ENCODE results near the gene IRX3.
A peak's percentile ranks its signal among the peaks of the same experiment; 100 is the strongest.
"Not testable (repeated sequence)": the region's sequence is repeated elsewhere in the genome, so short reads cannot be mapped to it uniquely, and the experiment has no call there.

Gene IRX3

GRCh38 chr16:54275956-54276355 is 10.6 kb downstream of the IRX3 start:
- DNase-seq (ENCODE audit: low spot score), result no peak

GRCh38 chr16:54273566-54273965 is 13.0 kb downstream of the IRX3 start:
- DNase-seq (ENCODE audit: low spot score), result no peak

GRCh38 chr16:54270711-54271110 is 15.9 kb downstream of the IRX3 start:
- peak; percentile 26 for DNase-seq (ENCODE audit: low spot score)

- DNase-seq (ENCODE audit: low spot score), result no peak
These were observed 17.1 kb downstream of the IRX3 start for GRCh38 chr16:54269461-54269860.

- DNase-seq (ENCODE audit: low spot score), result no peak
These were observed 17.8 kb downstream of the IRX3 start for GRCh38 chr16:54268766-54269165.

GRCh38 chr16:54268340-54268739 is 18.2 kb downstream of the IRX3 start:
- no peak for DNase-seq (ENCODE audit: low spot score)

- DNase-seq (ENCODE audit: low spot score), result no peak
These were observed 20.1 kb downstream of the IRX3 start for GRCh38 chr16:54266363-54266955.

- no peak for DNase-seq (ENCODE audit: low spot score)
These were observed 20.9 kb downstream of the IRX3 start for GRCh38 chr16:54265575-54266107.

- no peak for DNase-seq (ENCODE audit: low spot score)
These were observed 33.5 kb downstream of the IRX3 start for GRCh38 chr16:54253118-54253517.

GRCh38 chr16:54248863-54249710 is 37.5 kb downstream of the IRX3 start:
- DNase-seq (ENCODE audit: low spot score), result no peak

- not testable (repeated sequence) for DNase-seq (ENCODE audit: low spot score)
These were observed 38.9 kb downstream of the IRX3 start for GRCh38 chr16:54247705-54248104.

GRCh38 chr16:54246454-54246821 is 40.1 kb downstream of the IRX3 start:
- no peak for DNase-seq (ENCODE audit: low spot score)

- DNase-seq (ENCODE audit: low spot score), result peak; percentile 12
These were observed 40.7 kb downstream of the IRX3 start for GRCh38 chr16:54245788-54246453.

- DNase-seq (ENCODE audit: low spot score), result no peak
These were observed 42.3 kb downstream of the IRX3 start for GRCh38 chr16:54244061-54244886.

GRCh38 chr16:54243202-54243601 is 43.4 kb downstream of the IRX3 start:
- no peak for DNase-seq (ENCODE audit: low spot score)

GRCh38 chr16:54242199-54242598 is 44.4 kb downstream of the IRX3 start:
- DNase-seq (ENCODE audit: low spot score), result peak; percentile 51

GRCh38 chr16:54241525-54241924 is 45.1 kb downstream of the IRX3 start:
- DNase-seq (ENCODE audit: low spot score), result no peak

GRCh38 chr16:54240271-54241129 is 46.1 kb downstream of the IRX3 start:
- DNase-seq (ENCODE audit: low spot score), result no peak

- no peak for DNase-seq (ENCODE audit: low spot score)
These were observed 47.1 kb downstream of the IRX3 start for GRCh38 chr16:54239456-54239855.

- DNase-seq (ENCODE audit: low spot score), result no peak
These were observed 49.8 kb downstream of the IRX3 start for GRCh38 chr16:54236773-54237172.

GRCh38 chr16:54233615-54234014 is 53.0 kb downstream of the IRX3 start:
- no peak for DNase-seq (ENCODE audit: low spot score)

Data from NAMALWA (cell line).